Gastroesophageal sphincter (tissue), 3 donors: Measurements from ENCODE around the gene C4BPA.

Source experiments
- CTCF ChIP-seq, 4 experiments: fragments of 200-600 bp in 2 of 4; fragments of 450-650 bp in 2 of 4; sonication (generic) in 1 of 4; IDR thresholded peaks; one replicate each; pipeline ENCODE4 v1.5.1; 2017 to 2019; ENCODE audit warnings: antibody characterized with exemption in 4 of 4, mild to moderate bottlenecking in 2 of 4, moderate library complexity in 2 of 4
- POLR2AphosphoS5 ChIP-seq: sonication (generic); formaldehyde crosslinking; IDR thresholded peaks from one replicate; pipeline ENCODE4 v1.6.1; 2017; ENCODE audit warnings: antibody characterized with exemption

- no peak for TF ChIP-seq POLR2AphosphoS5
- TF ChIP-seq CTCF (IDR thresholded peaks at IDR 0.05) = peak; percentile 14 to 67 (median 56)
Observed at GRCh38 chr1:207084701-207085180, 19.3 kb upstream of the C4BPA start.
